ENCODE data around the gene GGPS1.
"Not testable (repeated sequence)": the region's sequence is repeated elsewhere in the genome, so short reads cannot be mapped to it uniquely, and the experiment has no call there.

The GGPS1 gene

DNA sequence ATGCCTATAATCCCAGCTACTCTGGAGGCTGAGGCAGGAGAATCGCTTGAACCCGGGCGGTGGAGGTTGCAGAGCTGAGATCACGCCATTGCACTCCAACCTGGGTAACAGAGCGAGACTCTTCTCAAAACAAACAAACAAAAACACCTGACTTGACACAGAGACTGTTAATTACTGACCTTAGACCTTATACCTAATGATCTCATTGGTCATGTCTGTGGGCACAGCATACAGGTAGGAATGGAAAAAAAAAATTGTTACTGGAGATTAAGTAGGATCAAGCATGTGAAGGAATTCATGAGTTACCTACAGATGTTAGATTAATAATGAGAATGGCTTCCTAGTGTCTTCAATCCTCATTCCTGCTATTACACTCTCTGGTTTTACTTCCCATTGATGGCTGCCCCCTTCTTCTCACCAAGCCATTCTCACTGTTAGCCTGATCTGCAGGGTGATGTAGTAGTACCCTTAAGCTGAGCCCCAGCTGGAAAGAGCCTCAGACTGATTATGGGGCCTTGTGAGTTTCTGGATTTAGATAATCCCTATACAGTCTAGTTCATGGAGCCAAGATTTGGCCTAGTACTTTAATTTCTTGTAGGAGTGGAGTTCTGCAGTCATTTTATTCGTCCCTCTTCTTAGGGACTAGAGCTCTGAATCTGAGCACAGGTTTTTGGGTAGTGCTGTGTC, 47.7 kb downstream of the GGPS1 start:
- TF ChIP-seq, protein P1, sequence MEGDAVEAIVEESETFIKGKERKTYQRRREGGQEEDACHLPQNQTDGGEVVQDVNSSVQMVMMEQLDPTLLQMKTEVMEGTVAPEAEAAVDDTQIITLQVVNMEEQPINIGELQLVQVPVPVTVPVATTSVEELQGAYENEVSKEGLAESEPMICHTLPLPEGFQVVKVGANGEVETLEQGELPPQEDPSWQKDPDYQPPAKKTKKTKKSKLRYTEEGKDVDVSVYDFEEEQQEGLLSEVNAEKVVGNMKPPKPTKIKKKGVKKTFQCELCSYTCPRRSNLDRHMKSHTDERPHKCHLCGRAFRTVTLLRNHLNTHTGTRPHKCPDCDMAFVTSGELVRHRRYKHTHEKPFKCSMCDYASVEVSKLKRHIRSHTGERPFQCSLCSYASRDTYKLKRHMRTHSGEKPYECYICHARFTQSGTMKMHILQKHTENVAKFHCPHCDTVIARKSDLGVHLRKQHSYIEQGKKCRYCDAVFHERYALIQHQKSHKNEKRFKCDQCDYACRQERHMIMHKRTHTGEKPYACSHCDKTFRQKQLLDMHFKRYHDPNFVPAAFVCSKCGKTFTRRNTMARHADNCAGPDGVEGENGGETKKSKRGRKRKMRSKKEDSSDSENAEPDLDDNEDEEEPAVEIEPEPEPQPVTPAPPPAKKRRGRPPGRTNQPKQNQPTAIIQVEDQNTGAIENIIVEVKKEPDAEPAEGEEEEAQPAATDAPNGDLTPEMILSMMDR (IDR thresholded peaks at IDR 0.05; ENCODE audit: insufficient read depth, low read depth, low read length, missing control alignments), result no peak
- no peak for DNase-seq (ENCODE audit: low read depth)
- no peak overlapping the region for H3K4me3 ChIP-seq (ENCODE audit: low read length)

DNA sequence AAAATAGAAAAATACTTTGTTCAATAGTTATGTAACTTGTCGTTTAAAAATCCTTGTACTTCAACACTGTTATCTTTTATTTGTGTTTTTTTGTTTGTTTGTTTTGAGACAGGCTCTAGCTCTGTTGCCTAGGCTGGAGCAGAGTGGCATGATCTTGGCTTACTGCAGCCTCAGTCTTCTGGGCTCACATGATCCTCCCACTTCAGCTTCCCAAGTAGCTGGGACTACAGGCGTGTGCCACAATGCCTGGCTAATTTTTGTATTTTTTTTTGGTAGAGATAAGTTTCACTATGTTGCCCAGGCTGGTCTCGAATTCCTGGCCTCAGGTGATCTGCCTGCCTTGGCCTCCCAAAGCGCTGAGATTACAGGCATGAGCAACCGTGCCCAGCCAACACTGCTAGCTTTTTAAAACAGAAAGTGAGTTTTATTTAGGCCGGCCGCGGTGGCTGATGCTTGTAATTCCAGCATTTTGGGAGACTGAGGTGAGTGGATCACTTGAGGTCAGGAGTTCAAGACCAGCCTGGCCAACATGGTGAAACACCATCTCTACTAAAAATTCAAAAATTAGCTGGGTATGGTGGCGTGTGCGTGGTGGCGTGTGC, 49.9 kb downstream of the GGPS1 start:
- not testable (repeated sequence) for DNase-seq (ENCODE audit: low read depth); H3K4me3 ChIP-seq (ENCODE audit: low read length)

DNA sequence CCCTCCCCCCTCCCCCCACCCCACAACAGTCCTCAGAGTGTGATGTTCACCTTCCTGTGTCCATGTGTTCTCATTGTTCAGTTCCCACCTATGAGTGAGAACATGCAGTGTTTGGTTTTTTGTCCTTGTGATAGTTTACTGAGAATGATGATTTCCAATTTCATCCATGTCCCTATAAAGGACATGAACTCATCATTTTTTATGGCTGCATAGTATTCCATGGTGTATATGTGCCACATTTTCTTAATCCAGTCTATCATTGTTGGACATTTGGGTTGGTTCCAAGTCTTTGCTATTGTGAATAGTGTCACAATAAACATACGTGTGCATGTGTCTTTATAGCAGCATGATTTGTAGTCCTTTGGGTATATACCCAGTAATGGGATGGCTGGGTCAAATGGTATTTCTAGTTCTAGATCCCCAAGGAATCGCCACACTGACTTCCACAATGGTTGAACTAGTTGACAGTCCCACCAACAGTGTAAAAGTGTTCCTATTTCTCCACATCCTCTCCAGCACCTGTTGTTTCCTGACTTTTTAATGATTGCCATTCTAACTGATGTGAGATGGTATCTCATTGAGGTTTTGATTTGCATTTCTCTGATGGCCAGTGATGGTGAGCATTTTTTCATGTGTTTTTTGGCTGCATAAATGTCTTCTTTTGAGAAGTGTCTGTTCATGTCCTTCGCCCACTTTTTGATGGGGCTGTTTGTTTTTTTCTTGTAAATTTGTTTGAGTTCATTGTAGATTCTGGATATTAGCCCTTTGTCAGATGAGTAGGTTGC, 53.8 kb downstream of the GGPS1 start:
- DNase-seq (ENCODE audit: low read depth); H3K4me3 ChIP-seq (ENCODE audit: low read length): not testable (repeated sequence)

DNA sequence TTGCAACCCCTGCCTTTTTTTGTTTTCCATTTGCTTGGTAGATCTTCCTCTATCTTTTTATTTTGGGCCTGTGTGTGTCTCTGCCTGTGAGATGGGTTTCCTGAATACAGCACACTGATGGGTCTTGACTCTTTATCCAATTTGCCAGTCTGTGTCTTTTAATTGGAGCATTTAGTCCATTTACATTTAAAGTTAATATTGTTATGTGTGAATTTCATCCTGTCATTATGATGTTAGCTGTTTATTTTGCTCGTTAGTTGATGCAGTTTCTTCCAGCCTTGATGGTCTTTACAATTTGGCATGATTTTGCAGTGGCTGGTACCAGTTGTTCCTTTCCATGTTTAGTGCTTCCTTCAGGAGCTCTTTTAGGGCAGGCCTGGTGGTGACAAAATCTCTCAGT, 57.3 kb downstream of the GGPS1 start:
- not testable (repeated sequence) for DNase-seq (ENCODE audit: low read depth); H3K4me3 ChIP-seq (ENCODE audit: low read length)

DNA sequence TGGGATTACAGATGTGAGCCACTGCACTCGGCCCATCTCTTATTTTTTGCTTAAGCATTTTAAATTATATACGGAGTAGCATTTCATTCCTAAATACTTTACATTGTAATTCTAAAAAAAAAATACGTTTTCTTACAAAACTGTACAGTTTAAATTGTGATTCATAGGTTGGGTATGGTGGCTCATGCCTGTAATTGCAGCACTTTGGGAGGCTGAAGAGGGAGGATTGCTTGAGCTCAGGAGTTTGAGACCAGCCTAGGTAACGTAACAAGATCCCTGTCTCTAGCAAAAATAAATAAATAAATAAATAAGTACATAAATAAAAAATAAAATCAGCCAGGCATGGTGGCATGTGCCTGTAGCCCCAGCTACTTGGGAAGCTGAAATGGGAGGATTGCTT, 63.5 kb downstream of the GGPS1 start:
- TF ChIP-seq, protein P1 (IDR thresholded peaks at IDR 0.05; ENCODE audit: insufficient read depth, low read depth, low read length, missing control alignments), result no peak
- DNase-seq (ENCODE audit: low read depth), result no peak
- no peak overlapping the region for H3K4me3 ChIP-seq (ENCODE audit: low read length)

All from epithelial cell of esophagus (primary cell).